ENCODE data around the gene SRD5A1. TPM values are rescaled to one million over a fixed set of nuclear protein-coding genes. Genes with fewer than 3 reads are reported as not detected.

Gene SRD5A1, protein sequence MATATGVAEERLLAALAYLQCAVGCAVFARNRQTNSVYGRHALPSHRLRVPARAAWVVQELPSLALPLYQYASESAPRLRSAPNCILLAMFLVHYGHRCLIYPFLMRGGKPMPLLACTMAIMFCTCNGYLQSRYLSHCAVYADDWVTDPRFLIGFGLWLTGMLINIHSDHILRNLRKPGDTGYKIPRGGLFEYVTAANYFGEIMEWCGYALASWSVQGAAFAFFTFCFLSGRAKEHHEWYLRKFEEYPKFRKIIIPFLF
- 3.6 TPM for total RNA-seq

DNA sequence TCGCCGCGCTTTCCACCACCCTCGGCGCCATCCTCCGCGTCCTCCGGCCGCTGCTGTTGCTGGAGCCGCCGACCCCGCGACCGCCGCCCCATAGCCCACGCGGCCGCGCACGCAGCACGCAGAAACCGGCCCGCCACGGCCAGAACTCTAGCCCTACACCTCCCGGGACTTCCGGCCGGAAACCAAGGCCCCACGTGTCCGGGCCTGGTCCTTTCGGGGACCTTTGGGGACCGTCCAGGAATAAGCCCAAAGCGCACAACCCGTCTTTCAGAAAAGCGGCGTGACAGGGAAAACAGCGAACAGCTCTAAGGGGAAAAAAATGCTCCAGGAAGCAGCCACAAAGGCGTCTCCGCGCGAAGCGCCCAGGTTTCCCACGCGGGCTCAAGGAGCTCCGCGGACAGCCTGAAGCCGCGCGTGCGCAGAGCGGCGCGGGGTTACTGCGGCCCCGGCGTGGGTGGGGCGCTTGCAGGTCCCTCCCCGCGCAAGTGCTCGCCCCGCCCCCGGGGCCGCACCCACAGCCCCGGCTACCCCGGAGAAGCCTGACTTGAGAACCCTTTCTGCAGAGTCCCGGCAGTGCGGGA, at the start of gene SRD5A1, which contains the start of gene NSUN2:
Gene SRD5A1, plus strand, starts transcription at position 553 of the 581 bp plus-strand sequence. CDS start 137 bp downstream, outside the sequence.
Gene NSUN2, minus strand, starts transcription at position 157 of the 581 bp plus-strand sequence. Its CDS starts 65 bp downstream, at position 92.
- DNase-seq, result peak; percentile 97

DNA sequence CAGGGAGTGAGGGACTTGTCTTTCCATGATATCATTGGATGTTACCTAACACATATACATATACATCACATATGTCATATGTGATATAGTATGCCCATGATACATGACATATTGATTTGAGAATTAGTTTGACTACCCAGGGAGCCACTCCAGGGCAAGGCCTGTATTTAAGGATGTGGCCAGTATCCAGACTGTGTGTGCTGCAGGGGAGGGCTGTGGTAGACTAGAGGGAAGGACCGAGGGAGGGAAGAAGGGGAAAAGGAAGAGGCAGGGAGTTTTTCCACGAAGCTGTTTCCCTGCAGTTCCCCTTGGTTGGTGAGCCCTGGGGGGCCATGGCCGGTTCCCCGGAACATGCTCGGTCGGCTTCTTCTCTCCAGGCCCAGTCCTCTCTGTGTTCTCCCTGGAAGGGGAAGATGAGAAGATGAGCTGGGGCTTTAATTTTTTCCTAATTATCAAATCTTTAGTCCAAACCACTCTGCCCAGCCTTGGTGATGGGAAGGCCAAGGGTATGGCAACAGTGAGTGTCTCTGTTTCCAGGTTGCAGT, 49.1 kb upstream of the SRD5A1 start:
- DNase-seq, result no peak

- DNase-seq, result no peak
Observed at GRCh38 chr5:6584727-6585126, 48.5 kb upstream of the SRD5A1 start.

- no peak for DNase-seq
Observed at GRCh38 chr5:6585168-6585567, 48.1 kb upstream of the SRD5A1 start.

- DNase-seq, result no peak
Observed at GRCh38 chr5:6585939-6586646, 47.1 kb upstream of the SRD5A1 start.

GRCh38 chr5:6586647-6587042, 46.6 kb upstream of the SRD5A1 start:
- no peak for DNase-seq

- no peak for DNase-seq
Observed at GRCh38 chr5:6587171-6587570, 46.1 kb upstream of the SRD5A1 start.

DNA sequence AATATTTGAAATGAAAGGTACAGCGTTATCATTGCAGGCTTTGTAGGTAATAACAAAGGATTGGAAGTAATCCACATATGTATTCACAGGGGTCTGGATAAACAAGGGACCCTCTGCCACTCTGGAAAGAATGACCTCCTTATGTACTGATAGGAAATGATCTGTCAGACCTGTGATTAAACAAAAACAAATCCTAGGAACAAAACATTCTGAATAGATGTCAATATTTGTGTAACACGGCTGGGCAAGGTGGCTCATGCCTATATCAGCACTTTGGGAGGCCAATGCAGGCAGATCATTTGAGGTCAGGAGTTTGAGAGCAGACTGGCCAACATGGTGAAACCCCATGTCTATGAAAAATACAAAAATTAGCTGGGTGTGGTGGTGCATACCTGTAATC, 42.7 kb upstream of the SRD5A1 start:
- DNase-seq, result no peak

DNA sequence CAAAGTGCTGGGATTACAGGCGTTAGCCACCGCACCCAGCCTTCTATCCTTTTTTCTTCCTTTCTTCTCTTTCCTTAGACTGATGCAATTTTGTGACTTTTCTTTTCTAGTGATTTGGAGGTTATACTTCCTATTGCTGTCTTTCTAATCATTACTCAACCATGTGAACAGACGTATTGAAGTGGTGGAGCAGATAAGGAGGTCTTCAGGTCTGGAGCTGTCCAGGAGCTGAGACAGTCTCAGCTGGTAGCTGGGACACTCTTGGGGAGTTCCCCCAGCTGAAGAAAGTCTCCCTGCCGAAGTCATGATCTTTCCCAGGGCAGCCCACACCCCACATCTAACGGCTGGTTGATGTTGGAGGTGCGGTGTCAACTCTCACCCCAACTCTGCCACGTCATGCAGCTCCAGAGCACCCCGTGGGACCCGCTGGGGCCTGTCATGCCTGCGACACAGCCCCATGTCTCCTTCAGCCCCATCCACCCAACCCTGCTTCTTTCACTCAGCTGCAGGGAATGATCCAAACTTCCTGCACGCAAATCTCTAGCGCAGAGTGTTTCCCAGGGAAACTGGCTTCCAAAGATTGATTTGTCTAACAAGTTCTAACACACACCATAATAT, 41.5 kb upstream of the SRD5A1 start:
- DNase-seq, result no peak

DNA sequence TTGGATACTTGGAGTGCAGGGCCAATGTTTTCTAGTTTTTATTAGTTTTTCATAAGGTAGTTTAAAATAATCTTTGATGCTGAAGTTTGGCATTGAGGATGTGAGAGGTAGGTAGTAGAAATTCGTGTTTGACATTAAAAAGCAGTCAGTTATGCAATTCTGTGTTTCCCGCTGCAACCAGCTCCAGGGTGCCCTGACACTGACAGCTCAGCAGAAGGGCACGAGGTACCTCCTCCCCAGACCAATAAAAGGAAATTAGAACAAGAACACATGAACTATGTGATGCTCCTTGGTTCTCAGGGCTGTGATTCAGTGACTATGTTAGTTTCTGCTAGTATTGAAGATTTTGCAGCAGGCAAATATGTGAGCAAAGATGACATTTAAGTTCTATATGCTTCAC, 40.6 kb upstream of the SRD5A1 start:
- DNase-seq, result no peak

- DNase-seq, result no peak
Observed at GRCh38 chr5:6593148-6594016, 39.9 kb upstream of the SRD5A1 start.

DNA sequence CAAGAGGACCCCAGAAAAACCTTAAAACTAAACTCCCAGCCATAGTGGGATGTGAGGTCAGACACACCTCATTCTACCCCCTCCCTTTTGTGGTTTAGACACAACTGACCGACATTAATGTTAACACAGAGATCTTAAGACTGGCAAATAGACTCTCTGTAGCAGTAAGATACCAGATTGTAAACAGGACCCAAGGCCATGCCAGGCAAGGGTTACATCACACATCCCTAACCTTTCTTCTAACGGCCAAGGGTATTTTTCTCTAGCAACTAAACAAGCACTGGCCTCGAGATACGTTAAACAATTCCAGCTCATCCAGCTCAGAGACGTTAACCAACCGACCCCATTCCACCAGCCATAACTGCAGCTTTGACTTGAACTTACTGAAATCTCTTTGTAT, 39.2 kb upstream of the SRD5A1 start:
- DNase-seq, result no peak

DNA sequence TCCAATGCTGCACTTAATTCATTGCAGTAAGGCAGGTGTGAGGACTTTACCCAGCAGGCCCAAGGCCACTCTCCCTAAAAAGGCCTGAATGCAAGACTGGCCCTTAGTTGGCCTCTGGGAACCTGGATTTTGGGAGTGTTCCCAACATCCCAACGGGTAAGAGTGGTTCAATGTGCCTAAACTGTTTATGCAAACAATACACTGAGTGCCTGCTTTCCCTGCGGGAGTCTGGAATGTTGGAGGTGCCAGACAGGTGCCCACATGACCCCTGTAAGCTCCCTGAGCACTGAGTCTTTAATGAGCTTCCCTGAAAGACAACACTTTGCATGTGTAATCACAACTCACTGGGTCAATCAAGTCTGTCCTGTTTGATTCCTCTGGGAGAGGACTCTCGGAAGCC, 37.8 kb upstream of the SRD5A1 start:
- DNase-seq, result no peak

- no peak for DNase-seq
Observed at GRCh38 chr5:6596388-6596787, 36.9 kb upstream of the SRD5A1 start.

DNA sequence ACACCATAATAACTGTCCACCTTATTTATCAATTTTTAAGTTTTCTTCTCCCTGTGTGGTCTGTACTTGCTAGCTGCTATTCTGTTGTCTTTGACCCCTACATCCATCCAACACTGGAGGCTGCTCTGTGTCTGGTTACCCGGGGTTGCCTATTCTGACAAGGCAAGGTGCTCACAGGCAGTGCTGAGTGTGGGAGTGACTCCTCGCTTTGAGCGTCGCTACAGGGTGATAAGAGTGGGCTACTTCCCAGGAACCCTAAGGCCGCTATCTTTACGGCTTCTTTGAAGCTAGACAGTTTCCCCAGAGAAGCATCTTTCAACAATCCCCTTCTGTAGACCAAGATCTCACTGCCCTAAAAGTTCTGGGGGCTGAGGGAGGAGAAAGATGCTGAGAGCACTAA, 35.7 kb upstream of the SRD5A1 start:
- DNase-seq, result no peak

- DNase-seq, result no peak
Observed at GRCh38 chr5:6598351-6598900, 34.8 kb upstream of the SRD5A1 start.

- DNase-seq, result no peak
Observed at GRCh38 chr5:6599739-6600138, 33.5 kb upstream of the SRD5A1 start.

DNA sequence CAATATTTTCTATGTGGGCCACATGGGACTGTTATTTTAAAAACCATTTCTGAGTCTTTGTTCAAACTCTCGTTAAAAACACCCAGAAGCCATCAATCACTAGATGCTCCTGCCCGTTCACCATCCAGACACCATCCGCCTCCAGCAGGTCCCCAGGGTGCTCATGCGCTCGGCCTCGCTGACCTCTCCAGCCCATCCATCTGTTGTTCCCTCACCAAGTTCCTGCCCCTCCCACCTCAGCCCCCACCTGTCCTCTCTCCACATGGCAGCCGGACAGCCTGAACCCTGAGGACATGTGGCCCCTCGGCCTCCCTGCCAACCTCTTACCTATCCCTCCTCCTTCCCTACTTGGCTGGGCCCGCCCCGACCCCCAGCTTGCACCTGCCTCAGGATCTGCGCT, 32.0 kb upstream of the SRD5A1 start:
- DNase-seq, result no peak

DNA sequence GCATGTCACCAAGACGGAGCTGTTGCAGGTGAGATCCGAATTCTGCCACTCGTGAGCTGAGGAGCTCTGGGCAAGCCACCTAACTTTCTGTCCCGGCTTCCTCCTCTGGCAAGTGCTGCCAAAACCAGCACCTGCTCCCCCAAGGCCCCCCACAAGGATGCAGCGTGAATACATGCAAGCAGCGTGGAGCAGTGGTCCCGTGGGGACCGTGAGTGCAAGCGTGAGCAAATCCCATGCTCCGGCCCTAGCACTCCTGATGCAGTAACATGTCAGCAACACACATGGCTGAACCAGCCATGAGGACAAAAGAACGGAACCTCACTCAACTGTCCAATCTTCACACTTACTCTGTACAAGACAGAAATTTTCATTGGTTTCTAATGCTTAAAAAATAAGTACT, 31.4 kb upstream of the SRD5A1 start:
- no peak for DNase-seq

DNA sequence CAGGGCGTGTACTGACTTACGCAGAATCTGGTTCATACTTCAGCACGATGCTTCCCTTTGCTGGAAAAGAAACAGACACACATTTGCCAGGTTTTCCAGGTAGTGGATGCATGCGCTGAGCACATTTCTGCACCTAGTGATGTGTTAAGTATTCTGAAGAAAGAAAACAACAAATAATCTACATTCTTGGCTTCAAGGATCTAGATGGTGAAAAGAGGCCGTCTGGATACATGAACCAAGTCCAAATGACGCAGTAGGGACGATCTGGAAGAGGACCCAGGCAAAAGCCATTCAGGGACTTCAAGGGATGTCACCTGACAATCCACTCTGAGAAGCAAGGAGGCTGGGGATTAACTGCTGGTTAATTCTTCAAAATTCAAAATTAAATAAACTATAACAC, 30.8 kb upstream of the SRD5A1 start:
- no peak for DNase-seq

DNA sequence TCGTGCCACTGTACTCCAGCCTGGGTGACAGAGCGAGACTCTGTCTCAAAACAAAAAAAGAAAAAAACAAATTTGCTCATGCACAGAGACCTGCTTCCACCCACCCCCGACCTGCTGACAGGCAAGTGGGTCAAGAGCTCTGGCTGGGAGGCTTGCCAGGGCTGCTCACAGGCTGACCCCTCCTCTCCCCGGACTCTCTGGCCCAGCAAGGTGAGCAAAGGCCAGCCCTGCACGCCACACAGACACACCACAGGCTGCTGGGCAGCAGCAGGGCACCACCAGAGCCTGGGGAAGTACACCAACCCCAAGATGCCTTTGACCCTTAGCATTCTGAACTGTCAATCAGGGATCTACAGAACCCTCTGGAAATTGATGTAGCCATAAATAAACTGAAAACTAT, 29.6 kb upstream of the SRD5A1 start:
- DNase-seq, result no peak

GRCh38 chr5:6604341-6604740, 28.9 kb upstream of the SRD5A1 start:
- no peak for DNase-seq

Data from tongue (tissue), 2 donors.